Ramos (cell line): Measurements from ENCODE around the gene SLC6A9.

Source experiments
- in situ Hi-C: fragments of 300-500 bp; cut with MboI; formaldehyde crosslinking; loops from one replicate; pipeline ENCODE4 v1.14.3; 2022; ENCODE audit warnings: low sequenced_read_pairs; ENCODE audit not compliant: unreplicated experiment

The SLC6A9 gene

DNA sequence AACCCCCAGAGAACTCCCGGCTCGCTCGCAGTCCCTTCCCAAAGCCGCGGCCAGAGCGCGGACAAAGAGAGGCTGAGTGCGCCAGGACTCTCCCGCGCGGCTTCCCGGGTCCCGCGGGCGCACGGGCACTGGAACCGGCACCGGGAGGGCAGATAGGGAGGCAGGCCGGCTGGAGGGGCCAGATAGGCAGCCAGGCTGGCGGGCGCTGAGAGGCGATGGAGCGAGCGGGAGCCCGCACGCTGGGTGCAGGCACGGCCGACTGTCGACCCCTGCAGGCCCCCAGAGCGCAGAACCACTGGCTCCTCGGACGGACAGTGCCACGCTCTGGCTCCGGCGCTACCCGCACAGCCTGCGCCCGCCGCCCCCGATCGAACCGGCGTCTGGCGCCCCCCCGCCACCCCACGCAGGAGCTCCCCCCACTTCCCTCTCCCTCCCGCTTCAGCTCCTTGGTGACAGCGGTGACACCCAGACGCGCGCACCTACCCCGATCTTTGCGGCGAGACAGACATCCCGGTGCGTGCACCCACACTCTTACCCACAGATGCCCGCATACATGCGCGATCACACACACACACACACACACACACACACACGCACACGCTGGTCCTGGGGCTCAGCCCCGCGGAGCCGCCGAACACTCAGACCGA is 534 bp downstream of the SLC6A9 start:
- in situ Hi-C loops, result no loop called here

- in situ Hi-C loops, result no loop called here
Measured at GRCh38 chr1:44029911-44030604, 1.2 kb downstream of the SLC6A9 start.

DNA sequence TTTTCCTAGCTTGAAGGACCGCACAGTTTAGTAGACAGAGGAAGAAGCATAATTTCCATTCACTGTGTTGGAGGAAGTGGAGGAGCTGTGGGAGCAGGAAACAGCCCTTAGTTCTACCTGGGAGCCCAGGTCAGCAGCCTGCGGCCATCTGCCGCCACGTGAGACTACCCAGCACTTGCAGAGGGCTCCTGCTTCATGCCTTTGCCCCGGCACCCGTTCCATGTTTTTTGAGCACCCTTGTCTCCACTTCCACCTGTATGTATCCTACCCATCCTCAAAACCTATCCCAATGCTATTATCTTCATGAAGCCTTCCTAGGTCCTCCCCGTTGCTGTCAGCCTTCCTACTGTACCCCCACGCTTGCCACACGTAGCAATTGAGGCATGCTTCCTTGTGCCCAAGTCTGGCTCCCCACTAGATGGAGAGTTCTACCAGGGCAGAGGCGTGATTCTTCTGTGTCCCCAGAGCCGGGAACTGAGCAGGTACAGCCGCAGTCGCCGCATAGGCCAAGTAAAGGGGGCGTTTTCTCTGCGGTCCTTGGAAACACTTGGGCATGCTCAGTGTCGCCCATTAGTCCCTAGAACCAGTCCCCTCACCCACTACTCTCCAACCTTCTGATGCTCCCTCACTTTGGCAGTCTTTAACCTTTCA is 1.9 kb downstream of the SLC6A9 start:
- in situ Hi-C loops, result no loop called here

GRCh38 chr1:44027320-44027719 is 3.9 kb downstream of the SLC6A9 start:
- in situ Hi-C loops, result no loop called here

DNA sequence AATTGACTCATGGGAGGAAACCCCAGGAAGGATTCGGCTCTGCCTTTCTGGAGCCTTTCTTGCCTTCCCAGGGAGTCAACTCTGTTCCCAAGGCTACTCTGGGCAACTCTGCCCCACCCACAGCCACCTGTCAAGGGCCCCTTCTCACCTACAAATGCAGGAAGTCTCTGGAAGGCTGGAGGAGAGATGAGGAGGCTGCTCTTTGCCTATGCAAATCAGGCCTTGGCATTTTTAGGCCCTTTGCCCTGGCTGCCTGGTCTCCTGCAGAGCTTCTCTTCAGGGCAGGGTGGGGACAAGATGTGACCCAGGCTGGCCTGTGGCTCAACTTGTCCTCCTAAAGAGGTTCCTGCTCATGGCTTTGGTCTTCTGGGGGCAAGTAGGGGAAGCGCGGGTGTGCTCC is 5.4 kb downstream of the SLC6A9 start:
- in situ Hi-C loops, result no loop called here

- in situ Hi-C loops, result no loop called here
Measured at GRCh38 chr1:44024903-44025525, 6.2 kb downstream of the SLC6A9 start.

DNA sequence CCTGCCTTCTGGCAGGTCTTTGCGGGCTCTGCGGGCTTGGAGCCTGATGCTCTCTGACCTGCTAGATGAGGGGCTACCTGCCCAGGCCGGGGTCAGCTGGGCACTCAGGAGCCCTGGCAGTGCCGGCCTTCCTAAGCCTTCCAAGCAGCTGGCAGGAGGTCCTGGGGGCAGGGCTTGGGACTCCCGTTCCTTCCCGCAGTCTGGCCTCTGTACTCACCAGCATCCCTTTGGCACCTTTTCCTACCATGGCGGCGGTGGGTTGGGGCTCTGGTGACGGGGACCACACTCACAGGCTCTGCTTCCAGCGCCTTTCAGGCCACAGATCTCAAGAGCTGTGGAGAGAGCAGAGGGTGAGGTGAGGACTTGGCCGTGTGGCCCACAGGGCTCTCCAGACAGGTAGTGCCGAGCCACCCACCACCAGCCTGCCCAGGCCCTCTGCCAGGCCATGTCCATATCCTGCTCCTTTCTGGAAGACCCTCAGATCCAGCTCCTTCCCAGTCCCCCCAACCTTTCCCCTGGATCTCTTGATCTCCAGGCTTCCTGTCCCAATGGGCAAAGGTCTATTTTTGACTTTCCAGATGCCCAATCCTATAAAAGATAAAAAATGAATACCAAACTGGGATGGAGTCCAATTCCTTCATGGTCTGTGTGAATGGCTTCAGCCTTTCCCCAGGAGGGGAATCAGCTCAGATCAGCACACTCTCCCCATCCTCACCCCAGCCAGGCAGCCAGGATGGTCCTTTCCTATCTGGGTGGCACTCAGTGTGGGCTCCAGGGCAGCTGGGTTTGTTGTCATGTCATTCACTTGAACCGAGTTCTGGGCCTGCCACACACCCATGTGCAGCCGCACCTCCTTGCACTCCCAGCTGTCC is 7.0 kb downstream of the SLC6A9 start:
- in situ Hi-C loops, result no loop called here

DNA sequence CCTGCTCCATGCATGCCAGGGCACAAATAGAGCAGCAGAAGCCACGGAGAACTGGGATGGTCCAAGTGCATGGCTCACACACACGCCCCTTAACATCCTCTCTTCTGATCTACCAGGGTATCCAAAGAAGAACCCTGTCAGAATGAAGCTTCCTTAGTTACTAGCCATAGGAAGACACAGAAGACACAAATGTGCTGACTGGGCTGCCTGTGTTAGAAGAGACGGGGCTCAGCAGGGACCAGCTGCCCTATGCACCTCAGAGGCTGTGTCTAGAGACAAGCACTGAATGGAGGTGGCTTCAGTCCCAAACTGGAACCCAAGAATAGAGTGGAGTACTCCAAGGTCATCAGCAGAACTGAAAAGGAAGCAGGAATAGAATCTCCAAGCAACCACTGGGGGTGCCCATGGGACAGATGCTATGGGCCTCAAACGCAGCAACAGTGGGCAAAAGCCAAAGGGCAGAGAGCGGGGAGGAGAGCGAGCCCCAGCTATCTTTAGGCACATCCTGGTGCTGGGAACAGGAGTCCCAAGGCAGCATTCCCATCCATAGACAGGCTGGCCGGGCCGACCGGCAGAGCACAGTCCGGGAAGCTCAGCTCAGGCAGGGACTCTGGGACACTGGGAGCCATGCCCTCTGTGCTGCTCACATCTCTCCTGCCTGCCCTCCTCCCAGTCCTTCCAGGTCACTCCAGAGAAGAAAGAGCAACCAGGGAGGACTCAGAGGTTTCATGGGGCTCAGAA is 9.5 kb downstream of the SLC6A9 start:
- in situ Hi-C loops, result no loop called here

DNA sequence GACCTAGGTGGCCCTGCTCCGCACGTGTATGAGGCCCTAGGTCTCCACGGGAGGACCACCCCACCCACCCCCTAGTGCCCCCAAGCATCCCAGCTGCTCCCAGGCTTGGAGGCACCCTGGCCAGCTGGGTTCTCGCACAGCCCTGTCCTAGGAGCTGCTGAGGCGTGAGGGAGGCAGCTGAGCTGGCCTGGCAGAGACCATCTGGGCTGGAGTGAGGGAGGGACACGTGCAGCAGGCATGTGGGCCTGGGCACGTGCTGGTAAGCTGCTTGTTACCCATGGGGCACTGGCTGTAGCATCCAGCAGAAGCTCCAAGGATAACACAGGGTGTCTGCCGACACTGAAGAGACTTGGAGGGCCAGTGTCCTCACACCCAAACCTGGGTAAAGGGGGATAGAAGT is 10.1 kb downstream of the SLC6A9 start:
- in situ Hi-C loops, result no loop called here

DNA sequence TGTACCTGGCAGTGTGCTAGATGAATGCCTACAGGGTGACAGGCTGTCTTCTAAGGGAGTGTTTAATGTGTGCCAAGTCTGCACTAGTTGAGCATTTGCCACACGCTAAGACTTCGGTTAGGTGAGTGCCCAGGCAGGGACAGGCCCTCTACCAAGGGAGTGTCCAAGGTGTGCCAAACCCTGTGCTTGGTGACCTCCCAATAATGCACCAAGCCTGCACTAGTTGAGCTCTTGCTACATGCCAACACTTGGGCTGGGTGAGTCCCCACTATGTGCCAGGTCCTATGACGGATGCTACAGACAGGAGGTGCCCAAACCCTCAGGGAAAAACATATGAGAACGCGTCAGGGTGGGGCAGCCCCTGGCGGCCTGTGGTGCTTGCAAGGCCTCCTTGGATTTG is 10.8 kb downstream of the SLC6A9 start:
- in situ Hi-C loops, result no loop called here

DNA sequence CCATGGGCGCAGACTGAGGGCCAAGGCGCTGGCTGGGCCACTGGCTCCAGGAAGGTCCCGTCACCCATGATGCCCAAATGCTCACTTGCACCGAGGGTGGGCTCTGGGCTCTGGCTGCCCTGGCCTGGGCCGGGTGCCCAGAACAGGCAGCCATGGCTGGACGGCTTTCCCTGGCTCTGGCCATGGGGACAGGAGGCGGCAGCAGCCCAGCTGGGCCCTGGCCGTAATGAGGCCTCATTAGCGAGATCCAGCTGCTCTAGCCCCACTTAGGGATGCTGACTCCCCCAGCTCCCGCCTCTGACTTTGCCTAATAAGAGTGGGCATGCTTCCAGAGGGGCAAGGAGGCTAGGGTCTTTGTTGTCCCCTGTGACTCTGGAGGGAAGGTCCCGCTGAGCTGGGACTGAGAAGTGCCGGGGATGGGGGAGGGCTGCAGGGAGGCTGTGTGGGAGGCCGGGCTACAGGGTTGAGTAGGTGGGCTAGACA is 11.8 kb downstream of the SLC6A9 start:
- in situ Hi-C loops, result no loop called here

- in situ Hi-C loops, result no loop called here
Measured at GRCh38 chr1:44016890-44017400, 14.3 kb downstream of the SLC6A9 start.

DNA sequence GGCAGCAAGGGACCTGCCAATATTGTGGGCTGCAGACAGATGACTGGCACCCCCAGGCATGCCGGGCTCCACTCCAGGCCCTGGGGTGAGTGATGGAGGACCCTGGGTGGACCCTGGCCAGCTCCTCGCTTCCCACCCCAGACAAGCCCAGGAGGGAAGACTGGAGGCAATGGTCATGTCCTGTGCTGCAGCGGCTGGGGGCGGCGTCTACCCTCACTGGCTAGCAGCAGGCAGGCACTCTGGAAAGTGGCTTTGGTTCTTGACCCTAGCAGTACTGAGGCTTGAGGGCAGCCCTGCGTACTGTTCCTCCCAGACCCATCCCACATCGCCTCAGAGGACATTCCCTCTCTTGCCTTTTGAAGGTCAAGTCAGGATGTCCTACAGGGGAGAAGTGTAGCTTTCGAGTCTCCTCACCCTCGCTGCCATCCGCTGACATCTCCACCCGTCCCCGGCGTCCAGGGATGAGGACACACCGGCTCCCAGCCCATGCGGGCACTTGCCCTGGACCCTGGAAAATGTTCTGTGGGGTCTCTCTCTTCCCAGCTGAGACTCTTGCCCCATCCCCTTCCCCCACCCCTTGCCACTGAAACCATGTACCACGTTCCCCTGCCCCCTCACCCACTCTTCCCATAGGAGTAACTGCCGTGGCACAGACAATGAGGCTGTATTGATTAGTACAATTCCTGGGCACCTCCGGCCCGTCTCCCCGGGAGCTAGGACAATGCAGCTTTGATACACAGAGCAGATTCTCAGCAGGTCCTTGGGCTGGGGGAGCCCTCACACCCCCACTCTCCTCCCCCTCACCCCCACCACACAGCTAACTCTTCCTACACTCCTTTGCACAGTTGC is 15.0 kb downstream of the SLC6A9 start:
- in situ Hi-C loops, result no loop called here

GRCh38 chr1:44015206-44015605 is 16.1 kb downstream of the SLC6A9 start:
- in situ Hi-C loops, result no loop called here

DNA sequence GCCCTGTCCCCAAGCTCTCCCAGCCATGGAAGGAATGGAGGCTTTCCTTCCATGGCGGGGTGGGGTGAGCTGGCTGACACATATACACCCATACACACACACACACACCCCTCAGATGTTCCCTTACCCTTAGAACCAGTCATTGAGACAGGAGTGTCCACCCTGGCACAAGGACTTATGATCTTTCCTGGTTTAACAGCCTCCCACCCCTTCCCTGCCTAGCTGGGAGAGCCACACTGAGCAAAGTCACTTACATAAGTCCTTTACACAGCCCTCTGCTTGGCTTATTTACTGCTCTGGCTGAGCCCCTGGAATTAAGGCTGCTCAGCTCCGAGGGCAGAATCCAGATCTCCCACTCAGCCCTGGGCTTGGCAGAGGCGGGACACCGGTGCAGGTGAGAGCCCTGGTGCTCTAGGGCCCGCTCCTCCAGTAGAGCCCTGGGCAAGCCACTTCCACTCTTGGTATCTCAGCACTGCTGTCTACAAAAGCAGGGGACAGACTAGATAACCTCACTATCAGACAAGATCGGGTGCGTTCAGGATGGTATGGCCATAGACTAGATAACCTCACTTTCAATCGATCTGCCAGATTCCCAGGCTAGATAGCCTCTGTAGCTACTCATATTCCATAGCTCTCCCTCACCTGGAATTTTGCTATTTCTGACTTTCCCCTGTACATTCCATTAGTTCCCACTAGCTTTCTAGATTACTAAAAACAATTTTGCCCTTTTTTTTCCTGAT is 16.7 kb downstream of the SLC6A9 start:
- in situ Hi-C loops, result no loop called here

GRCh38 chr1:44013949-44014348 is 17.3 kb downstream of the SLC6A9 start:
- in situ Hi-C loops, result no loop called here

DNA sequence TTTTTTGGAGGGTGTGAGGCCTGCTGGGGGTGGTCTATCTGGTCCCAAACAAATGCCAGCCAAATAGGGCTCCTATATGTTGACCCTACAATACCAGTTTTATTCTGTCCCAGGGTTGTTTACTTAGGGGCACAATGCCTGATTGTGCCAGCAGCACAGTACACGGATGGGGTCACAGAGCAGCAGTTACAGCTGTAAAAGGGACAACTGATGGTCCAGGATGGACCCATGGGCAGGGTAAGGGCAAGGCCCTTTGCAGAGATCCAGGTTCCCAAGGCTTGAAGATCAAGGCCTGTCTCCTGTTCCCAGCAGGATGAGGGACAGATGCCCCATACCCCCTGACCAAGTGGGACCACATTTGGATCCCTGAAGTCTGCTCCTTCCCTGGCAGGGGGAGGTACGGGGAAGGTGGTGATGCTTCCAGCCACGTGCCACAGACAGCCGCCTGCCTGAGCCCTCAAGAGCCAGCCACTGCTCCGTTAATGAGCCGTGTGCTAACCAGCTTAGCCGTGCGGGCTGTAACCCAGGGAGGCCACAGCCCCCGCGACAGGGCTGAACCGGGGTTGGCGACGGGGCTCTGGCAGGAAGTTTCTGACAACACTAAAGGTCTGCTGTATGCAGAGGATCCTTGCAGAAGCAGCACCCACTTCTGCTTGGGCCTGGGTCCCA is 18.2 kb downstream of the SLC6A9 start:
- in situ Hi-C loops, result no loop called here
